Thyroid gland (tissue), 4 donors: ENCODE measurements around the gene KPNA3.

Experiments used
- POLR2A ChIP-seq, 2 donors: fragments of 450-650 bp; IDR thresholded peaks; one replicate each; pipeline ENCODE4 v1.6.1; 2017; ENCODE audit warnings: antibody characterized with exemption in 2 of 2, mild to moderate bottlenecking in 2 of 2, moderate library complexity in 1 of 2
- TF ChIP-seq, protein P1 (sequence below), 6 experiments: fragments of 200-600 bp in 3 of 6; fragments of 450-650 bp in 3 of 6; sonication (generic) in 3 of 6; IDR thresholded peaks; one replicate each; pipeline ENCODE4 v1.5.1; 2016 to 2019; ENCODE audit warnings: antibody characterized with exemption in 6 of 6, mild to moderate bottlenecking in 2 of 6, inconsistent platforms in 1 of 6, moderate library complexity in 1 of 6

DNA sequence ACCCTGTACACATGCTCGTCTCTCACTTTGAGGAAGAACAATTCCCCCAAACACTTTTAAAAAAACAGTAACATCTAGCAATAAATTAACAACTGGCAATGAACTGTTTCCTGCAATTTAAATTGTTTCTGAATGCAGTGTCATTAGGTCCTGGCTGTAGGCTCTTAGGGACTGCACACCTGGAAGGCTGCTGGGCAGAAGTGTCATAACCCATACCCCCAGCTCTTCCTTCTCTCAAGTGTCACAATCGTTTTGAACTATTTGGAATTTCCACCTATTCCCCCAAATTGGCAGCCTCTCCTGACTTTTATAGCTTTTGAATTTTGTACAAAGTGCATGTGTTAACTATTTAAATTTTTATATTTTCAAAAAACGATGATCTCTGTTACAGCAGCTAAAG is 38.2 kb upstream of the KPNA3 start:
- TF ChIP-seq, protein P1, sequence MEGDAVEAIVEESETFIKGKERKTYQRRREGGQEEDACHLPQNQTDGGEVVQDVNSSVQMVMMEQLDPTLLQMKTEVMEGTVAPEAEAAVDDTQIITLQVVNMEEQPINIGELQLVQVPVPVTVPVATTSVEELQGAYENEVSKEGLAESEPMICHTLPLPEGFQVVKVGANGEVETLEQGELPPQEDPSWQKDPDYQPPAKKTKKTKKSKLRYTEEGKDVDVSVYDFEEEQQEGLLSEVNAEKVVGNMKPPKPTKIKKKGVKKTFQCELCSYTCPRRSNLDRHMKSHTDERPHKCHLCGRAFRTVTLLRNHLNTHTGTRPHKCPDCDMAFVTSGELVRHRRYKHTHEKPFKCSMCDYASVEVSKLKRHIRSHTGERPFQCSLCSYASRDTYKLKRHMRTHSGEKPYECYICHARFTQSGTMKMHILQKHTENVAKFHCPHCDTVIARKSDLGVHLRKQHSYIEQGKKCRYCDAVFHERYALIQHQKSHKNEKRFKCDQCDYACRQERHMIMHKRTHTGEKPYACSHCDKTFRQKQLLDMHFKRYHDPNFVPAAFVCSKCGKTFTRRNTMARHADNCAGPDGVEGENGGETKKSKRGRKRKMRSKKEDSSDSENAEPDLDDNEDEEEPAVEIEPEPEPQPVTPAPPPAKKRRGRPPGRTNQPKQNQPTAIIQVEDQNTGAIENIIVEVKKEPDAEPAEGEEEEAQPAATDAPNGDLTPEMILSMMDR (IDR thresholded peaks at IDR 0.05), result no peak
- no peak for TF ChIP-seq POLR2A (IDR thresholded peaks at IDR 0.05)
